Effector memory CD4-positive, alpha-beta T cell (primary cell): Measurements from ENCODE around the gene DDX23.

ENCODE experiments used
- DNase-seq, 3 donors: peaks; one replicate each; pipeline ENCODE4 v3.0.0-alpha.2; 2020
- H3K27ac ChIP-seq: 2 replicates; pipeline ENCODE4 v1.7.0; 2013; ENCODE audit warnings: mild to moderate bottlenecking, low read length, moderate library complexity; ENCODE audit not compliant: insufficient read depth, poor library complexity, severe bottlenecking
- H3K27me3 ChIP-seq: replicated peaks from 2 replicates; pipeline ENCODE4 v1.7.0; 2013; ENCODE audit warnings: mild to moderate bottlenecking, low read length; ENCODE audit not compliant: insufficient read depth, control insufficient read depth, poor library complexity, severe bottlenecking
- H3K36me3 ChIP-seq: 2 replicates; pipeline ENCODE4 v1.7.0; 2013; ENCODE audit warnings: mild to moderate bottlenecking, low read length, moderate library complexity; ENCODE audit not compliant: control insufficient read depth, insufficient read depth
- H3K4me1 ChIP-seq: 2 replicates; pipeline ENCODE4 v1.7.0; 2013; ENCODE audit warnings: low read length, mild to moderate bottlenecking; ENCODE audit not compliant: control insufficient read depth, insufficient read depth, poor library complexity, severe bottlenecking
- H3K4me3 ChIP-seq: 2 replicates; pipeline ENCODE4 v1.7.0; 2013; ENCODE audit warnings: low read length, low read depth, mild to moderate bottlenecking; ENCODE audit not compliant: insufficient read depth, poor library complexity, severe bottlenecking
- H3K9me3 ChIP-seq: 2 replicates; pipeline ENCODE4 v1.7.0; 2013; ENCODE audit warnings: mild to moderate bottlenecking, low read length, moderate library complexity; ENCODE audit not compliant: control insufficient read depth

The DDX23 gene

GRCh38 chr12:48788524-48788853, 63.5 kb downstream of the DDX23 start:
- H3K4me1 ChIP-seq, result peaks cover 11% of the 10 kb centered on the region
- H3K4me3 ChIP-seq, result peak overlapping the region; percentile 40
- H3K36me3 ChIP-seq, result no peaks in the 10 kb centered on the region
- no peak overlapping the region for H3K27ac ChIP-seq
- H3K9me3 ChIP-seq, result no peaks in the 10 kb centered on the region
- peaks cover 22% of the 10 kb centered on the region for H3K27me3 ChIP-seq
- DNase-seq, result no peak

- H3K4me3 ChIP-seq, result no peak overlapping the region
Measured at GRCh38 chr12:48787791-48788523, 64.0 kb downstream of the DDX23 start.

GRCh38 chr12:48786591-48787544, 65.1 kb downstream of the DDX23 start:
- H3K4me3 ChIP-seq, result no peak overlapping the region
- H3K27ac ChIP-seq, result no peak overlapping the region
- H3K36me3 ChIP-seq, result no peaks in the 10 kb centered on the region
- no peaks in the 10 kb centered on the region for H3K9me3 ChIP-seq
- H3K4me1 ChIP-seq, result peaks cover 11% of the 10 kb centered on the region
- DNase-seq, result no peak
- H3K27me3 ChIP-seq, result peaks cover 22% of the 10 kb centered on the region

More at GRCh38 chr12:48787791-48788523, 64.0 kb downstream of the DDX23 start:
- H3K9me3 ChIP-seq, result no peaks in the 10 kb centered on the region
- H3K36me3 ChIP-seq, result no peaks in the 10 kb centered on the region
- no peak for DNase-seq
- peaks cover 11% of the 10 kb centered on the region for H3K4me1 ChIP-seq
- no peak overlapping the region for H3K27ac ChIP-seq
- peaks cover 22% of the 10 kb centered on the region for H3K27me3 ChIP-seq

- peaks cover 3% of the 10 kb centered on the region for H3K4me1 ChIP-seq
- no peak overlapping the region for H3K4me3 ChIP-seq
- no peaks in the 10 kb centered on the region for H3K9me3 ChIP-seq
- H3K36me3 ChIP-seq, result no peaks in the 10 kb centered on the region
- no peak for DNase-seq
- no peak overlapping the region for H3K27ac ChIP-seq
- H3K27me3 ChIP-seq, result peaks cover 8% of the 10 kb centered on the region
Measured at GRCh38 chr12:48783432-48783831, 68.5 kb downstream of the DDX23 start.

- no peak for DNase-seq
- Histone ChIP-seq H3K4me3 (no peak overlapping the region), H3K27ac (no peak overlapping the region), H3K9me3 (no peaks in the 10 kb centered on the region), H3K36me3 (no peaks in the 10 kb centered on the region), H3K4me1 (no peaks in the 10 kb centered on the region), H3K27me3 (peaks cover 1% of the 10 kb centered on the region)
Measured at GRCh38 chr12:48782457-48783395, 69.2 kb downstream of the DDX23 start.

GRCh38 chr12:48781750-48782456, 70.1 kb downstream of the DDX23 start:
- no peaks in the 10 kb centered on the region for H3K36me3 ChIP-seq
- no peaks in the 10 kb centered on the region for H3K9me3 ChIP-seq
- H3K4me1 ChIP-seq, result no peaks in the 10 kb centered on the region

GRCh38 chr12:48780381-48781025, 71.5 kb downstream of the DDX23 start:
- Histone ChIP-seq H3K9me3 (no peaks in the 10 kb centered on the region), H3K4me1 (no peaks in the 10 kb centered on the region), H3K27ac (no peak overlapping the region), H3K27me3 (no peaks in the 10 kb centered on the region), H3K4me3 (no peak overlapping the region), H3K36me3 (no peaks in the 10 kb centered on the region)
- no peak for DNase-seq

More at GRCh38 chr12:48781750-48782456, 70.1 kb downstream of the DDX23 start:
- no peak overlapping the region for H3K27ac ChIP-seq
- H3K27me3 ChIP-seq, result no peaks in the 10 kb centered on the region
- no peak for DNase-seq
- H3K4me3 ChIP-seq, result no peak overlapping the region

- Histone ChIP-seq H3K4me3 (no peak overlapping the region), H3K27me3 (no peaks in the 10 kb centered on the region), H3K4me1 (no peaks in the 10 kb centered on the region), H3K36me3 (no peaks in the 10 kb centered on the region), H3K9me3 (no peaks in the 10 kb centered on the region), H3K27ac (no peak overlapping the region)
- no peak for DNase-seq
Measured at GRCh38 chr12:48779869-48780268, 72.1 kb downstream of the DDX23 start.
